ENCODE measurements around the gene ATP8A1. TPM values are rescaled to one million over a fixed set of nuclear protein-coding genes. Genes with fewer than 3 reads are reported as not detected.

The ATP8A1 gene
- total and polyA plus RNA-seq, 12 donors: 14.4 to 58.3 (median 27.7) TPM

GRCh38 chr4:42420140-42420539 lies 236.8 kb downstream of the ATP8A1 start:
- intact Hi-C loops (cut with DNase I): no loop called here
- TF ChIP-seq POLR2A (IDR thresholded peaks at IDR 0.05) (no peak), CTCF (IDR thresholded peaks at IDR 0.05) (no peak)

DNA sequence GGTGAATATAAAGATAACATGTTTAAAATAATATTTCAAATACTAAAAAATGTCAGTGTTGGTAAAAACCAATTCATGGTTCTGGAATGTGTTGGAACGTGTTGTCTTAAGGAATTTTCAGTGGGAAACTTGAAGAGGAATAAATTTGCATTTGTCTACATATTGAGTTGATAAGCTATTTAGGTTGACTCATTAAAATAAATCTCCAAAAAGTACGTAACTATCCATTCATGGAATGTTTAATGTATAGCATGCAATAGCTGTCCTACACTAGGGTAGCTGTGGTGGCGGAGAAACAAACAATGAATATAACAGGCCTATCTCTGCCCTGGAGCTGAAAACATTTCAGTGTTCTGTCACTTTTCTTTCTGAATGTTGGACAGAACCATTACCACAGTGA lies 239.4 kb downstream of the ATP8A1 start:
- peaks cover 0 to 4% of the 10 kb centered on the region in 2 donors for H3K36me3 ChIP-seq (replicated peaks in 1 of 2)
- no peak for DNase-seq
- H3K9me3 ChIP-seq (replicated peaks in 1 of 3): no peaks in the 10 kb centered on the region
- H3K27ac ChIP-seq: no peak overlapping the region
- intact Hi-C loops (cut with DNase I): no loop called here
- H3K27me3 ChIP-seq: no peaks in the 10 kb centered on the region
- no peak overlapping the region for H3K4me3 ChIP-seq
- TF ChIP-seq POLR2A (IDR thresholded peaks at IDR 0.05) (no peak), CTCF (IDR thresholded peaks at IDR 0.05) (no peak)
- no peaks in the 10 kb centered on the region for H3K4me1 ChIP-seq (replicated peaks in 1 of 2)
- 90 to 97% (median 95%) methylated on average over 3 of the region's 3 CpGs for WGBS, 4 donors

More at GRCh38 chr4:42420140-42420539, 236.8 kb downstream of the ATP8A1 start:
- DNase-seq: no peak
- H3K4me3 ChIP-seq: no peak overlapping the region
- H3K36me3 ChIP-seq (replicated peaks in 1 of 2): peaks cover 0 to 7% of the 10 kb centered on the region in 2 donors
- H3K9me3 ChIP-seq (replicated peaks in 1 of 3): no peaks in the 10 kb centered on the region
- no peaks in the 10 kb centered on the region for H3K27me3 ChIP-seq
- H3K27ac ChIP-seq: no peak overlapping the region
- WGBS, 4 donors: 91 to 97% (median 95%) methylated on average over 5 of the region's 5 CpGs
- H3K4me1 ChIP-seq (replicated peaks in 1 of 2): no peaks in the 10 kb centered on the region

DNA sequence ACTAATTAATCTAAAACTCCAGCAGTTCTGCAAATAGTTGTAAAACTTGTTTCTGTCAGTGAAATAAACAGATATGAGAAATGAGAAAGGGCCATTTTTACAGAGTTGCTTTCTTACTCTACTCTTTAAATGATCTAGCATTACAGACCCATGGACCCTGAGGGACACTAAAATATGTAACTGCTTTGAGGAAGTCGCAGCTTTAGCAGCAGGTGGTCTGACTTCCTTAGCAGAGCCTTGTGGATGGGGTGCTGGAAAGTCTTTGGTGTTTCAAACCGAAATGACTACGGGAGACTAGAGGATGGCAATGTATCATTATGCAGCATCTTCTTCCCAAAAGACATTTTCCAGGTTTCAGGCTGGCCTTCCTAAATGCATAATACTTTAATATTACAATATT lies 240.9 kb downstream of the ATP8A1 start:
- Histone ChIP-seq H3K27ac (no peak overlapping the region), H3K9me3 (replicated peaks in 1 of 3) (no peaks in the 10 kb centered on the region), H3K4me1 (replicated peaks in 1 of 2) (no peaks in the 10 kb centered on the region), H3K27me3 (no peaks in the 10 kb centered on the region), H3K4me3 (no peak overlapping the region), H3K36me3 (replicated peaks in 1 of 2) (no peaks in the 10 kb centered on the region)
- DNase-seq: no peak
- intact Hi-C loops (cut with DNase I): no loop called here
- 68 to 88% (median 74%) methylated on average over 3 of the region's 3 CpGs for WGBS, 4 donors
- TF ChIP-seq POLR2A (IDR thresholded peaks at IDR 0.05): no peak
- TF ChIP-seq CTCF (IDR thresholded peaks at IDR 0.05): no peak

- WGBS, 4 donors: 79 to 89% (median 87%) methylated on average over 1 of the region's 1 CpG
- no peak overlapping the region for H3K4me3 ChIP-seq
- no peaks in the 10 kb centered on the region for H3K4me1 ChIP-seq (replicated peaks in 1 of 2)
- no peaks in the 10 kb centered on the region for H3K36me3 ChIP-seq (replicated peaks in 1 of 2)
- no peak for TF ChIP-seq POLR2A (IDR thresholded peaks at IDR 0.05)
- no peak for TF ChIP-seq CTCF (IDR thresholded peaks at IDR 0.05)
- intact Hi-C loops (cut with DNase I): no loop called here
- H3K9me3 ChIP-seq (replicated peaks in 1 of 3): no peaks in the 10 kb centered on the region
- H3K27ac ChIP-seq: no peak overlapping the region
- DNase-seq: no peak
- no peaks in the 10 kb centered on the region for H3K27me3 ChIP-seq
Observed at GRCh38 chr4:42415281-42415680, 241.6 kb downstream of the ATP8A1 start.

Data from adrenal gland (tissue), 12 donors.